Suprapubic skin (tissue), 4 donors: Measurements from ENCODE around the gene IL9. TPM values are rescaled to one million over a fixed set of nuclear protein-coding genes. Genes with fewer than 3 reads are reported as not detected.

Experiments
- DNase-seq, 2 donors: peaks; one replicate each; pipeline ENCODE4 v3.0.0-alpha.2; 2019; ENCODE audit warnings: low spot score in 2 of 2
- H3K27ac ChIP-seq: fragments of 200-600 bp; sonication (generic); one replicate; pipeline ENCODE4 v1.5.1; 2019
- H3K27me3 ChIP-seq: fragments of 200-600 bp; sonication (generic); one replicate; pipeline ENCODE4 v1.5.1; 2019
- H3K36me3 ChIP-seq: fragments of 200-600 bp; sonication (generic); one replicate; pipeline ENCODE4 v1.5.1; 2019
- H3K4me1 ChIP-seq: fragments of 200-600 bp; sonication (generic); one replicate; pipeline ENCODE4 v1.5.1; 2019
- H3K4me3 ChIP-seq: fragments of 200-600 bp; sonication (generic); one replicate; pipeline ENCODE4 v1.5.1; 2019; ENCODE audit warnings: mild to moderate bottlenecking
- H3K9me3 ChIP-seq: fragments of 200-600 bp; sonication (generic); one replicate; pipeline ENCODE4 v1.5.1; 2019
- CTCF ChIP-seq, 2 donors: fragments of 200-600 bp in 1 of 2; fragments of 450-650 bp in 1 of 2; sonication (generic) in 1 of 2; IDR thresholded peaks; one replicate each; pipeline ENCODE4 v1.5.1; 2016 to 2019; ENCODE audit warnings: antibody characterized with exemption in 2 of 2, mild to moderate bottlenecking in 1 of 2, moderate library complexity in 1 of 2
- EP300 ChIP-seq: sonication (generic); formaldehyde crosslinking; IDR thresholded peaks from one replicate; pipeline ENCODE4 v1.6.1; 2017; ENCODE audit warnings: antibody characterized with exemption
- POLR2A ChIP-seq, 2 donors: fragments of 450-650 bp; IDR thresholded peaks; one replicate each; pipeline ENCODE4 v1.6.1; 2017; ENCODE audit warnings: antibody characterized with exemption in 2 of 2, mild to moderate bottlenecking in 2 of 2, moderate library complexity in 2 of 2
- POLR2AphosphoS5 ChIP-seq, 3 donors: sonication (generic); formaldehyde crosslinking; IDR thresholded peaks; one replicate each; pipeline ENCODE4 v1.6.1; 2017; ENCODE audit warnings: antibody characterized with exemption in 3 of 3
- WGBS: methylation state at CpG from one replicate; pipeline ENCODE4 v1.1.5; 2018; 5-methylcytosine and 5-hydroxymethylcytosine counted together
- total RNA-seq, 4 donors: library from RNA; depleted of rRNA; stranded (reverse); fragments of >200 nt; gene quantifications; one replicate each; pipeline ENCODE4 v1.1.0, GENCODE V29; 2016

Gene IL9
- total RNA-seq, 4 donors from 2014 or later: not detected

- no peaks in the 10 kb centered on the region for H3K36me3 ChIP-seq
- H3K4me3 ChIP-seq: no peak overlapping the region
- no peak overlapping the region for H3K27ac ChIP-seq
- H3K9me3 ChIP-seq: no peaks in the 10 kb centered on the region
- no peaks in the 10 kb centered on the region for H3K4me1 ChIP-seq
- 96% methylated on average over 6 of the region's 6 CpGs for WGBS
- DNase-seq: no peak
- H3K27me3 ChIP-seq: no peaks in the 10 kb centered on the region
- TF ChIP-seq POLR2AphosphoS5 (IDR thresholded peaks at IDR 0.05) (no peak), POLR2A (IDR thresholded peaks at IDR 0.05) (no peak), EP300 (no peak), CTCF (IDR thresholded peaks at IDR 0.05) (no peak)
These were observed 45.0 kb downstream of the IL9 start for GRCh38 chr5:135850671-135851070.

- no peaks in the 10 kb centered on the region for H3K27me3 ChIP-seq
- TF ChIP-seq EP300 (no peak), POLR2AphosphoS5 (IDR thresholded peaks at IDR 0.05) (no peak), CTCF (IDR thresholded peaks at IDR 0.05) (no peak), POLR2A (IDR thresholded peaks at IDR 0.05) (no peak)
- 92% methylated on average over 9 of the region's 9 CpGs for WGBS
These were observed 45.4 kb downstream of the IL9 start for GRCh38 chr5:135850231-135850630.

GRCh38 chr5:135847976-135848375 is 47.7 kb downstream of the IL9 start:
- no peaks in the 10 kb centered on the region for H3K9me3 ChIP-seq
- no peak for TF ChIP-seq EP300
- no peak for TF ChIP-seq POLR2AphosphoS5 (IDR thresholded peaks at IDR 0.05)
- no peak for TF ChIP-seq CTCF (IDR thresholded peaks at IDR 0.05)
- no peak for TF ChIP-seq POLR2A (IDR thresholded peaks at IDR 0.05)
- H3K27me3 ChIP-seq: no peaks in the 10 kb centered on the region
- H3K4me3 ChIP-seq: no peak overlapping the region
- H3K36me3 ChIP-seq: no peaks in the 10 kb centered on the region
- H3K4me1 ChIP-seq: no peaks in the 10 kb centered on the region
- 88% methylated on average over 1 of the region's 1 CpG for WGBS
- no peak for DNase-seq
- no peak overlapping the region for H3K27ac ChIP-seq

More at GRCh38 chr5:135850231-135850630, 45.4 kb downstream of the IL9 start:
- Histone ChIP-seq H3K4me3 (no peak overlapping the region), H3K4me1 (no peaks in the 10 kb centered on the region), H3K36me3 (no peaks in the 10 kb centered on the region), H3K27ac (no peak overlapping the region), H3K9me3 (no peaks in the 10 kb centered on the region)
- DNase-seq: no peak

GRCh38 chr5:135846311-135846710 is 49.3 kb downstream of the IL9 start:
- Histone ChIP-seq H3K27me3 (no peaks in the 10 kb centered on the region), H3K9me3 (no peaks in the 10 kb centered on the region), H3K36me3 (no peaks in the 10 kb centered on the region), H3K4me3 (no peak overlapping the region), H3K4me1 (no peaks in the 10 kb centered on the region), H3K27ac (no peak overlapping the region)
- DNase-seq: no peak
- TF ChIP-seq POLR2A (IDR thresholded peaks at IDR 0.05): no peak
- TF ChIP-seq CTCF (IDR thresholded peaks at IDR 0.05): no peak
- no peak for TF ChIP-seq POLR2AphosphoS5 (IDR thresholded peaks at IDR 0.05)
- no peak for TF ChIP-seq EP300

GRCh38 chr5:135843571-135844337 is 51.9 kb downstream of the IL9 start:
- WGBS: 87% methylated on average over 5 of the region's 6 CpGs
- Histone ChIP-seq H3K36me3 (no peaks in the 10 kb centered on the region), H3K27ac (no peak overlapping the region), H3K9me3 (no peaks in the 10 kb centered on the region), H3K4me1 (no peaks in the 10 kb centered on the region), H3K27me3 (no peaks in the 10 kb centered on the region), H3K4me3 (no peak overlapping the region)
- no peak for DNase-seq
- no peak for TF ChIP-seq POLR2AphosphoS5 (IDR thresholded peaks at IDR 0.05)
- TF ChIP-seq POLR2A (IDR thresholded peaks at IDR 0.05): no peak
- no peak for TF ChIP-seq EP300
- TF ChIP-seq CTCF (IDR thresholded peaks at IDR 0.05): no peak
